SK-N-SH (cell line): ENCODE measurements around the gene RHOJ. TPM values are rescaled to one million over a fixed set of nuclear protein-coding genes. Genes with fewer than 3 reads are reported as not detected.

Experiments
- CTCF ChIA-PET: fragments of 300-600, 350-600 bp; formaldehyde crosslinking; extraction: SDS; loops from one replicate; lab custom pipeline; 2021; lab: Yijun Ruan, JAX
- POLR2A ChIA-PET: fragments of 350-600 bp; sonication (Branson Sonifier 250); formaldehyde crosslinking; extraction: SDS; loops from one replicate; lab custom pipeline; 2020; ENCODE audit warnings: antibody characterized with exemption, inconsistent platforms; lab: Yijun Ruan, JAX
- DNase-seq: peaks from one replicate; pipeline ENCODE4 v3.0.0; 2012
- H2AFZ ChIP-seq: fragments of 200-600 bp; sonication (generic); 2 replicates; pipeline ENCODE4 v1.8.1; 2016; ENCODE audit warnings: antibody characterized with exemption, mild to moderate bottlenecking, low read depth
- H3F3A ChIP-seq: fragments of 200-600 bp; sonication (generic); replicated peaks from 2 replicates; pipeline ENCODE3; 2016; ENCODE audit warnings: antibody characterized with exemption, mild to moderate bottlenecking; ENCODE audit not compliant: insufficient read depth
- H3K27ac ChIP-seq, 2 experiments: fragments of 200-500 bp in 1 of 2; fragments of 200-600 bp in 1 of 2; sonication (Bioruptor generic) in 1 of 2; sonication (generic), shearing (Covaris generic) in 1 of 2; 2 replicates each; pipeline versions ENCODE4 v1.5.1 to v1.6.1; 2014 to 2016; ENCODE audit warnings: low read depth in 2 of 2, inconsistent platforms in 1 of 2, low read length in 1 of 2, mild to moderate bottlenecking in 1 of 2, mixed read lengths in 1 of 2
- H3K27me3 ChIP-seq: fragments of 200-600 bp; sonication (generic), shearing (Covaris generic); 2 replicates; pipeline ENCODE4 v1.6.1; 2016; ENCODE audit warnings: mixed run types; ENCODE audit not compliant: insufficient read depth
- H3K36me3 ChIP-seq, 2 experiments: fragments of 200-500 bp in 1 of 2; fragments of 200-600 bp in 1 of 2; sonication (Bioruptor generic) in 1 of 2; sonication (generic) in 1 of 2; replicated peaks in 1 of 2; 2 replicates each; pipeline versions ENCODE3 to v1.5.1; 2014 to 2016; ENCODE audit warnings: low read length in 1 of 2, mild to moderate bottlenecking in 1 of 2; ENCODE audit not compliant: insufficient read depth in 2 of 2, control insufficient read depth in 1 of 2
- H3K4me1 ChIP-seq, 2 experiments: fragments of 200-500 bp in 1 of 2; fragments of 200-600 bp in 1 of 2; sonication (Bioruptor generic) in 1 of 2; sonication (generic), shearing (Covaris generic) in 1 of 2; 2 replicates each; pipeline versions ENCODE4 v1.5.1 to v1.6.1; 2014 to 2016; ENCODE audit warnings: low read depth in 1 of 2, low read length in 1 of 2, mixed run types in 1 of 2; ENCODE audit not compliant: insufficient read depth in 2 of 2, control insufficient read depth in 1 of 2
- H3K4me2 ChIP-seq: fragments of 200-600 bp; sonication (generic), shearing (Covaris generic); 2 replicates; pipeline ENCODE4 v1.6.1; 2017; ENCODE audit warnings: mixed run types
- H3K4me3 ChIP-seq, 2 experiments: fragments of 200-500 bp in 1 of 2; fragments of 200-600 bp in 1 of 2; sonication (Bioruptor generic) in 1 of 2; sonication (generic), shearing (Covaris generic) in 1 of 2; 2 replicates each; pipeline versions ENCODE4 v1.5.1 to v1.8.1; 2014 to 2016; ENCODE audit warnings: low read depth in 2 of 2, inconsistent platforms in 1 of 2, low read length in 1 of 2, mild to moderate bottlenecking in 1 of 2, mixed read lengths in 1 of 2, moderate library complexity in 1 of 2
- H3K79me2 ChIP-seq: fragments of 200-600 bp; sonication (generic); 2 replicates; pipeline ENCODE4 v1.8.1; 2017; ENCODE audit warnings: mild to moderate bottlenecking; ENCODE audit not compliant: insufficient read depth
- H3K9ac ChIP-seq: fragments of 200-600 bp; sonication (generic); 2 replicates; pipeline ENCODE4 v1.6.1; 2017; ENCODE audit warnings: mixed run types
- H3K9me2 ChIP-seq: fragments of 200-600 bp; sonication (generic); 2 replicates; pipeline ENCODE4 v1.6.1; 2017; ENCODE audit warnings: mixed run types
- H3K9me3 ChIP-seq: fragments of 200-600 bp; sonication (generic); 2 replicates; pipeline ENCODE4 v1.6.1; 2017; ENCODE audit warnings: mixed run types, mild to moderate bottlenecking, moderate library complexity
- H4K20me1 ChIP-seq: fragments of 200-600 bp; sonication (generic); 2 replicates; pipeline ENCODE4 v1.6.1; 2017; ENCODE audit warnings: mild to moderate bottlenecking, mixed run types; ENCODE audit not compliant: insufficient read depth
- CHD2 ChIP-seq: fragments of 150-350 bp; IDR thresholded peaks from 2 replicates; pipeline ENCODE4 v1.6.1; 2018; ENCODE audit warnings: low read length; ENCODE audit not compliant: partially characterized antibody
- EP300 ChIP-seq, 2 experiments: IDR thresholded peaks; 2 replicates each; pipeline versions ENCODE4 v1.4.0 to v1.6.1; 2012; ENCODE audit warnings: borderline replicate concordance in 1 of 2, low read depth in 1 of 2, low read length in 1 of 2
- MEF2A ChIP-seq: IDR thresholded peaks from 2 replicates; pipeline ENCODE4 v1.4.0; 2012; ENCODE audit warnings: low read depth, borderline replicate concordance
- RCOR1 ChIP-seq: fragments of 150-350 bp; IDR thresholded peaks from 2 replicates; pipeline ENCODE4 v1.6.1; 2017; ENCODE audit warnings: antibody characterized with exemption, low read length
- SIN3A ChIP-seq: IDR thresholded peaks from 2 replicates; pipeline ENCODE4 v1.6.1; 2012; ENCODE audit warnings: low read depth, mild to moderate bottlenecking, low read length, moderate library complexity, borderline replicate concordance
- TCF12 ChIP-seq: IDR thresholded peaks from 2 replicates; pipeline ENCODE4 v1.4.0; 2012
- YY1 ChIP-seq: IDR thresholded peaks from 2 replicates; pipeline ENCODE4 v1.4.0; 2012; ENCODE audit warnings: low read depth, mild to moderate bottlenecking
- WGBS: methylation state at CpG from one replicate; pipeline ENCODE4 v1.1.6; 2017; ENCODE audit warnings: low lambda C conversion rate; 5-methylcytosine and 5-hydroxymethylcytosine counted together
- polyA plus RNA-seq, 3 experiments: library from polyadenylated mRNA; depleted of rRNA; stranded (reverse); fragments of >200 nt; gene quantifications; 2 replicates each; pipeline ENCODE4 v1.2.3, GENCODE V29; 2012
- TF ChIP-seq, protein P1 (sequence below): fragments of 150-350 bp; IDR thresholded peaks from 2 replicates; pipeline ENCODE4 v1.6.1; 2016; ENCODE audit warnings: mild to moderate bottlenecking, low read depth, low read length
- TF ChIP-seq, protein P2 (sequence below): IDR thresholded peaks from 2 replicates; pipeline ENCODE4 v1.4.0; 2012; ENCODE audit warnings: low read depth, borderline replicate concordance
- TF ChIP-seq, protein P3 (sequence below): IDR thresholded peaks from 2 replicates; pipeline ENCODE4 v1.4.0; 2012; ENCODE audit warnings: low read depth, borderline replicate concordance
- TF ChIP-seq, protein P4 (sequence below): IDR thresholded peaks from 2 replicates; pipeline ENCODE4; 2012

RHOJ gene
- polyA plus RNA-seq, 1 of the 3 experiments (the other 2 are of a cell fraction): 12.1 TPM

DNA sequence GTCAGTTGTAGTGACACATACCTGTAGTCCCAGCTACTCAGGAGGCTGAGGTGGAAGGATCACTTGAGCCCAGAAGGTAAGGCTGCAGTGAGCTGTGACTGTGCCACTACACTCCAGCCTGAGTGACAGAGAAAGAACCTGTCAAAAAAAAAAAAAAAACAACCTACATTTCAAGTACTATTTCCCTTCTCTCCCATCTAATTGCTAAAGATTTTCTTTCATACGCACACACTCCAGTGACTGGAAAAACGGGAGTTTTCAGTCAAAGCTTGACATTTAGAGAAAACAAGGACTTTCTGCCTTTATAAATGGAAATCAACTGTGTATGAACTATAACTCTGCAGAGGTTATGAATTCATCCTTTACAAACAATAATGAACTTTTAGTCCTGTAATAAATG is 88.6 kb downstream of the RHOJ start:
- H3K9me3 ChIP-seq: no peaks in the 10 kb centered on the region
- CTCF ChIA-PET: interaction anchor here (3.1 kb wide), 1 partner anchor 16 kb away, joined by 11 read pairs; no protein-coding TSS in a partner anchor
- no peaks in the 10 kb centered on the region for H4K20me1 ChIP-seq
- DNase-seq: no peak
- no peaks in the 10 kb centered on the region for H3K9me2 ChIP-seq
- 63% methylated on average over 2 of the region's 2 CpGs for WGBS
- no peak overlapping the region for H3K27ac ChIP-seq
- POLR2A ChIA-PET: no interaction called here
- peaks cover 0 to 12% of the 10 kb centered on the region in 2 experiments for H3K36me3 ChIP-seq
- H3K4me1 ChIP-seq: no peaks in the 10 kb centered on the region; a peak in 1 of 4 replicates
- no peak overlapping the region for H3K4me3 ChIP-seq
- H3K79me2 ChIP-seq: no peaks in the 10 kb centered on the region
- H3K4me2 ChIP-seq: no peak overlapping the region
- no peak overlapping the region for H2AFZ ChIP-seq
- TF ChIP-seq, protein P1, sequence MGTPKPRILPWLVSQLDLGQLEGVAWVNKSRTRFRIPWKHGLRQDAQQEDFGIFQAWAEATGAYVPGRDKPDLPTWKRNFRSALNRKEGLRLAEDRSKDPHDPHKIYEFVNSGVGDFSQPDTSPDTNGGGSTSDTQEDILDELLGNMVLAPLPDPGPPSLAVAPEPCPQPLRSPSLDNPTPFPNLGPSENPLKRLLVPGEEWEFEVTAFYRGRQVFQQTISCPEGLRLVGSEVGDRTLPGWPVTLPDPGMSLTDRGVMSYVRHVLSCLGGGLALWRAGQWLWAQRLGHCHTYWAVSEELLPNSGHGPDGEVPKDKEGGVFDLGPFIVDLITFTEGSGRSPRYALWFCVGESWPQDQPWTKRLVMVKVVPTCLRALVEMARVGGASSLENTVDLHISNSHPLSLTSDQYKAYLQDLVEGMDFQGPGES: no peak
- no peak for TF ChIP-seq YY1
- no peak for TF ChIP-seq RCOR1
- TF ChIP-seq, protein P2, sequence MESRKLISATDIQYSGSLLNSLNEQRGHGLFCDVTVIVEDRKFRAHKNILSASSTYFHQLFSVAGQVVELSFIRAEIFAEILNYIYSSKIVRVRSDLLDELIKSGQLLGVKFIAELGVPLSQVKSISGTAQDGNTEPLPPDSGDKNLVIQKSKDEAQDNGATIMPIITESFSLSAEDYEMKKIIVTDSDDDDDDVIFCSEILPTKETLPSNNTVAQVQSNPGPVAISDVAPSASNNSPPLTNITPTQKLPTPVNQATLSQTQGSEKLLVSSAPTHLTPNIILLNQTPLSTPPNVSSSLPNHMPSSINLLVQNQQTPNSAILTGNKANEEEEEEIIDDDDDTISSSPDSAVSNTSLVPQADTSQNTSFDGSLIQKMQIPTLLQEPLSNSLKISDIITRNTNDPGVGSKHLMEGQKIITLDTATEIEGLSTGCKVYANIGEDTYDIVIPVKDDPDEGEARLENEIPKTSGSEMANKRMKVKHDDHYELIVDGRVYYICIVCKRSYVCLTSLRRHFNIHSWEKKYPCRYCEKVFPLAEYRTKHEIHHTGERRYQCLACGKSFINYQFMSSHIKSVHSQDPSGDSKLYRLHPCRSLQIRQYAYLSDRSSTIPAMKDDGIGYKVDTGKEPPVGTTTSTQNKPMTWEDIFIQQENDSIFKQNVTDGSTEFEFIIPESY: no peak
- TF ChIP-seq, protein P3, sequence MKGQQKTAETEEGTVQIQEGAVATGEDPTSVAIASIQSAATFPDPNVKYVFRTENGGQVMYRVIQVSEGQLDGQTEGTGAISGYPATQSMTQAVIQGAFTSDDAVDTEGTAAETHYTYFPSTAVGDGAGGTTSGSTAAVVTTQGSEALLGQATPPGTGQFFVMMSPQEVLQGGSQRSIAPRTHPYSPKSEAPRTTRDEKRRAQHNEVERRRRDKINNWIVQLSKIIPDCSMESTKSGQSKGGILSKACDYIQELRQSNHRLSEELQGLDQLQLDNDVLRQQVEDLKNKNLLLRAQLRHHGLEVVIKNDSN: no peak
- TF ChIP-seq, protein P4, sequence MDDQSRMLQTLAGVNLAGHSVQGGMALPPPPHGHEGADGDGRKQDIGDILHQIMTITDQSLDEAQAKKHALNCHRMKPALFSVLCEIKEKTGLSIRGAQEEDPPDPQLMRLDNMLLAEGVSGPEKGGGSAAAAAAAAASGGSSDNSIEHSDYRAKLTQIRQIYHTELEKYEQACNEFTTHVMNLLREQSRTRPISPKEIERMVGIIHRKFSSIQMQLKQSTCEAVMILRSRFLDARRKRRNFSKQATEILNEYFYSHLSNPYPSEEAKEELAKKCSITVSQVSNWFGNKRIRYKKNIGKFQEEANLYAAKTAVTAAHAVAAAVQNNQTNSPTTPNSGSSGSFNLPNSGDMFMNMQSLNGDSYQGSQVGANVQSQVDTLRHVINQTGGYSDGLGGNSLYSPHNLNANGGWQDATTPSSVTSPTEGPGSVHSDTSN: no peak
- TF ChIP-seq TCF12: no peak
- no peak for TF ChIP-seq EP300 (IDR thresholded peaks at IDR 0.05; ENCODE audit: borderline replicate concordance in 1 of 2, low read depth in 1 of 2, low read length in 1 of 2)
- no peak for TF ChIP-seq CHD2
- no peak for TF ChIP-seq MEF2A
- H3F3A ChIP-seq: no peaks in the 10 kb centered on the region
- no peaks in the 10 kb centered on the region for H3K27me3 ChIP-seq
- no peak overlapping the region for H3K9ac ChIP-seq

DNA sequence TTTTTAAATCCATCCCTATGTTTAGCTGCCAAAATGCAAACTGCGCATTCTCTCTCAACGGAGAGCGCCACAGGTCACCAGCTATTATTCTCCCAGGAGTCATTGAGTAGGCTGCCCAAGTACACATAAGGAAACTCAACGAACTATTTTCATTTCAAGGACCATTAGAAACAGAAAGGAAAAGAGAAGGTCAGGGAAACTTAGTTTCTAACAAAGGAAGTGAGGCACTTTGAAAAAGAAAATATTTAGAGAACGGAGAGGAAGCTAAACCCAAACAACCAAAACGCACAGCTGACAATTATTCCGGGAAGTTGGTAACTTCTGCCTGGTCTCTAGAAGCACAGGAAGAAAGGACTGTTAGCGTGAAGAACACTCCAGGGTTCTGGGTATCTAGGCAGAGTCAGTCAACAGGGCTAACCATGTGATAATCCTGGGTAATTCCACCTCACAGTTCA is 91.0 kb downstream of the RHOJ start:
- POLR2A ChIA-PET: no interaction called here
- H3K79me2 ChIP-seq: no peaks in the 10 kb centered on the region
- no peak for DNase-seq
- H4K20me1 ChIP-seq: no peaks in the 10 kb centered on the region
- no peak for TF ChIP-seq SIN3A
- TF ChIP-seq, protein P3: no peak
- CTCF ChIA-PET: interaction anchor here (1.5 kb wide), 1 partner anchor 1116 kb away, joined by 3 read pairs; no protein-coding TSS in a partner anchor
- H3K9me3 ChIP-seq: no peaks in the 10 kb centered on the region
- peaks cover 0 to 11% of the 10 kb centered on the region in 2 experiments for H3K36me3 ChIP-seq
- H3K27me3 ChIP-seq: no peaks in the 10 kb centered on the region
- H3K4me3 ChIP-seq: no peak overlapping the region
- no peaks in the 10 kb centered on the region for H3K4me1 ChIP-seq
- WGBS: 72% methylated on average over 8 of the region's 8 CpGs
- no peak overlapping the region for H3K9ac ChIP-seq
- H2AFZ ChIP-seq: no peak overlapping the region
- H3K27ac ChIP-seq: no peak overlapping the region
- no peaks in the 10 kb centered on the region for H3K9me2 ChIP-seq
- H3K4me2 ChIP-seq: no peak overlapping the region
- no peaks in the 10 kb centered on the region for H3F3A ChIP-seq
